HL-60/S4 treated with phorbol 12-myristate 13-acetate at 8.2 ng/mL for 4 days and 3 days (cell line): ENCODE results near the gene KCNK10.

Experiments used
- in situ Hi-C: fragments of 300-500 bp; cut with MboI; formaldehyde crosslinking; loops from 2 replicates; pipeline ENCODE4 v1.15.0; 2022; ENCODE audit warnings: low sequenced_read_pairs

The KCNK10 gene

GRCh38 chr14:88137327-88137726, 185.7 kb downstream of the KCNK10 start:
- in situ Hi-C loops = no loop called here
